Iris pigment epithelial cell (primary cell): ENCODE data around the gene PRKCA.
"Not testable (repeated sequence)": the region's sequence is repeated elsewhere in the genome, so short reads cannot be mapped to it uniquely, and the experiment has no call there.

Experiments used
- DNase-seq: peaks from one replicate; pipeline ENCODE4 v3.0.0-alpha.2; 2011; ENCODE audit warnings: low read depth

PRKCA gene

GRCh38 chr17:66326476-66327047 lies 24.1 kb downstream of the PRKCA start:
- DNase-seq, result no peak

- no peak for DNase-seq
Observed at GRCh38 chr17:66330646-66331037, 28.2 kb downstream of the PRKCA start.

- DNase-seq, result no peak
Observed at GRCh38 chr17:66331038-66331816, 28.8 kb downstream of the PRKCA start.

GRCh38 chr17:66335797-66336196 lies 33.4 kb downstream of the PRKCA start:
- no peak for DNase-seq

- DNase-seq, result no peak
Observed at GRCh38 chr17:66337268-66337667, 34.9 kb downstream of the PRKCA start.

- DNase-seq, result no peak
Observed at GRCh38 chr17:66337866-66338485, 35.6 kb downstream of the PRKCA start.

- no peak for DNase-seq
Observed at GRCh38 chr17:66338937-66339336, 36.5 kb downstream of the PRKCA start.

GRCh38 chr17:66339561-66339960 lies 37.1 kb downstream of the PRKCA start:
- no peak for DNase-seq

- DNase-seq, result no peak
Observed at GRCh38 chr17:66340720-66341119, 38.3 kb downstream of the PRKCA start.

GRCh38 chr17:66341462-66341861 lies 39.0 kb downstream of the PRKCA start:
- no peak for DNase-seq

- not testable (repeated sequence) for DNase-seq
Observed at GRCh38 chr17:66342263-66342662, 39.9 kb downstream of the PRKCA start.

GRCh38 chr17:66343531-66344078 lies 41.2 kb downstream of the PRKCA start:
- peak; percentile 85 for DNase-seq

- DNase-seq, result no peak
Observed at GRCh38 chr17:66344473-66344872, 42.1 kb downstream of the PRKCA start.

- DNase-seq, result no peak
Observed at GRCh38 chr17:66345264-66345663, 42.9 kb downstream of the PRKCA start.

GRCh38 chr17:66345949-66346638 lies 43.7 kb downstream of the PRKCA start:
- not testable (repeated sequence) for DNase-seq

GRCh38 chr17:66347661-66348514 lies 45.5 kb downstream of the PRKCA start:
- DNase-seq, result peak; percentile 56

GRCh38 chr17:66348584-66349165 lies 46.3 kb downstream of the PRKCA start:
- DNase-seq, result peak; percentile 88

- DNase-seq, result no peak
Observed at GRCh38 chr17:66349521-66350254, 47.3 kb downstream of the PRKCA start.

GRCh38 chr17:66350576-66350975 lies 48.2 kb downstream of the PRKCA start:
- not testable (repeated sequence) for DNase-seq

- no peak for DNase-seq
Observed at GRCh38 chr17:66351033-66351432, 48.6 kb downstream of the PRKCA start.
